Measurements from ENCODE around the gene CDKN2AIPNL. TPM values are rescaled to one million over a fixed set of nuclear protein-coding genes. Genes with fewer than 3 reads are reported as not detected.

CDKN2AIPNL gene
- total and polyA plus RNA-seq, 2 of the 4 experiments (the other 2 are of a cell fraction): 14.0 to 18.1 TPM

- no peak for TF ChIP-seq ELK1 (IDR thresholded peaks at IDR 0.05; ENCODE audit: borderline replicate concordance, low read depth, low read length)
- peak; percentile 81 for TF ChIP-seq POLR2A (IDR thresholded peaks at IDR 0.05; ENCODE audit: low read depth, low read length)
- TF ChIP-seq MXI1 (IDR thresholded peaks at IDR 0.05; ENCODE audit: borderline replicate concordance, low read depth, low read length): peak; percentile 35; the same call in 1 of the 2 replicates
Measured at GRCh38 chr5:134436523-134437339, 25.1 kb upstream of the CDKN2AIPNL start (continued).

GRCh38 chr5:134435560-134435959 lies 23.9 kb upstream of the CDKN2AIPNL start:
- intact Hi-C loops (cut with micrococcal nuclease): no loop called here
- Histone ChIP-seq H3K27me3 (ENCODE audit: control insufficient read depth, insufficient read depth, low read length) (no peaks in the 10 kb centered on the region), H4K91ac (ENCODE audit: insufficient read depth, low read depth, low read length) (no peak overlapping the region), H2AFZ (replicated peaks; ENCODE audit: low read length, poor library complexity) (no peak overlapping the region), H2AK9ac (replicated peaks; ENCODE audit: low read depth, low read length, poor library complexity) (peak overlapping the region; percentile 4), H4K5ac (ENCODE audit: low read depth, low read length) (no peak overlapping the region), H2AK5ac (ENCODE audit: low read depth, low read length) (no peak overlapping the region), H3K4ac (ENCODE audit: low read depth, low read length) (peak overlapping the region; percentile 4; the same call in 1 of the 2 replicates), H2BK15ac (ENCODE audit: low read depth, low read length) (no peak overlapping the region; the same call in 2 of the 3 replicates), H3K9me3 (ENCODE audit: control insufficient read depth, insufficient read depth, low read length) (no peaks in the 10 kb centered on the region), H3K4me2 (ENCODE audit: low read depth, low read length) (no peak overlapping the region), H3K79me1 (ENCODE audit: low read depth in 1 of 2, low read length in 2 of 2) (peaks cover 0 to 18% of the 10 kb centered on the region in 2 experiments; a peak in 2 of 4 replicates), H2BK5ac (ENCODE audit: low read depth, low read length, poor library complexity, severe bottlenecking) (no peak overlapping the region), H3K4me1 (ENCODE audit: control insufficient read depth, insufficient read depth, low read length) (peaks cover 31% of the 10 kb centered on the region), H3K9ac (ENCODE audit: low read depth, low read length) (no peak overlapping the region), H3K56ac (ENCODE audit: extremely low read depth, insufficient read depth, low read length) (no peak overlapping the region), H3K36me3 (ENCODE audit: control insufficient read depth, insufficient read depth, low read length) (no peaks in the 10 kb centered on the region), H4K20me1 (ENCODE audit: insufficient read depth, low read length) (no peaks in the 10 kb centered on the region), H3K18ac (ENCODE audit: low read depth, low read length) (no peak overlapping the region), H4K8ac (ENCODE audit: low read depth in 2 of 2, low read length in 2 of 2) (no peak overlapping the region), H3K9me1 (ENCODE audit: insufficient read depth, low read length) (peaks cover 25% of the 10 kb centered on the region), H3K4me3 (ENCODE audit: insufficient read depth, low read depth, low read length) (no peak overlapping the region), H2BK20ac (ENCODE audit: low read depth, low read length) (peak overlapping the region; percentile 54; the same call in 1 of the 2 replicates), H3K14ac (replicated peaks; ENCODE audit: low read depth, low read length) (no peak overlapping the region), H2BK120ac (ENCODE audit: low read depth, low read length) (0 out of 2 replicates have a peak overlapping the region, but pooled peaks have one; percentile 4), H3K27ac (ENCODE audit: insufficient read depth, low read length) (no peak overlapping the region), H3K23ac (ENCODE audit: low read depth, low read length) (no peak overlapping the region)
- dilution Hi-C loops (cut with HindIII; ENCODE audit: low sequenced_read_pairs, unreplicated experiment): no loop called here
- WGBS, 2 experiments (ENCODE audit: extremely low coverage in 2 of 2, insufficient read length in 1 of 2): no CpG with 5 or more reads among the region's 2 CpGs
- in situ Hi-C loops (cut with MboI; ENCODE audit: low sequenced_read_pairs): no loop called here
- no peak for ATAC-seq (ENCODE audit: low read depth)
- ChIA-PET POLR2A (ENCODE audit: unreplicated experiment) (no interaction called here), CTCF (no interaction called here)
- BruUV-seq (replicated peaks): no TSS peak
- peak; percentile 92 for DNase-seq
- TF ChIP-seq USF2 (IDR thresholded peaks at IDR 0.05; ENCODE audit: low read depth, low read length) (peak; percentile 9; the same call in 1 of the 2 replicates), SMC3 (IDR thresholded peaks at IDR 0.05; ENCODE audit: low read depth, low read length) (no peak), FOS (IDR thresholded peaks at IDR 0.05; ENCODE audit: low read depth, low read length) (peak; percentile 84), MXI1 (IDR thresholded peaks at IDR 0.05; ENCODE audit: borderline replicate concordance, low read depth, low read length) (no peak), RCOR1 (IDR thresholded peaks at IDR 0.05; ENCODE audit: insufficient replicate concordance, low read length) (no peak), MAZ (IDR thresholded peaks at IDR 0.05; ENCODE audit: borderline replicate concordance, low read depth, low read length) (no peak), CHD1 (IDR thresholded peaks at IDR 0.05; ENCODE audit: low read depth, low read length) (no peak), CTCF (conservative IDR thresholded peaks at IDR 0.05; ENCODE audit: low read depth, low read length) (no peak), BHLHE40 (IDR thresholded peaks at IDR 0.05; ENCODE audit: low read depth, low read length) (peak; percentile 60), RAD21 (IDR thresholded peaks at IDR 0.05; ENCODE audit: low read length) (no peak)
